NCI-H1048 (cell line): Measurements from ENCODE around the gene FLT1.

Experiments used
- DNase-seq: peaks from one replicate; lab custom pipeline; 2025; lab: John Stamatoyannopoulos, UW

Gene FLT1

DNA sequence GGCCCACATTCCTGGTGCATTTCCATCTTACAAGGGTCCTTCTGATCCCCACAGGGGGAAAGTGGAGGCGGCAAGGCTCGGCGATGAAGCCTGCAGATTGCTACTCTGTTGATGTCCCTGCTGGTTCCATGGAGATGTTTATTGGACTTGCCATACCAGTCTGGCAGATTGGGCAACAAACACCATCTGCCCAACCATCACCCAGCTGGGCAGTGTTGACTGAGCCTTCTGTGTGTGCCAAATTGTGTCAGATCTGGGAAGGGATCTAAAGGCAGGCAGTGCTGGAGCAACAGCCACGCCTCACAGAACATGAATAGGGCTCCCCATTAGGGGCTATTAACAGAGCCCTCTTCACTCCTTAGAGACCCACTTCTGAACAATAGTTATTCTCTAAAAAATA is 35.0 kb downstream of the FLT1 start:
- DNase-seq = no peak

GRCh38 chr13:28458608-28459007 is 36.3 kb downstream of the FLT1 start:
- DNase-seq = no peak

DNA sequence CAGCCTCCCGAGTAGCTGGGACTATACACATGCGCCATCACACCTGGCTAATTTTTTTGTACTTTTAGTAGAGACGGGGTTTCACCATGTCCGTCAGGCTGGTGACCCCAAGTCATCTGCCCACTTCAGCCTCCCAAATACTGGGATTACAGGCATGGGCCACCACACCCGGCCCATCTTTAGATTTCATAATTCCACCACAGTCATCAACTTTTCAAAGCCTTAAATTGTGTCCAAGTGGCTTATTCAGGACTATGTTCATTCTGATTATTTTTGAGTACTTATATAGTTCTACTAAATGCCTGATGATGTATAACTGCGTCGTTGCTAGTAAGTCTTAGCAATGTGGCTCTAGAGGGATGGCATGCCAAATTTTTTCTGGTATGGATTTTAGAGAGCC is 36.9 kb downstream of the FLT1 start:
- DNase-seq = no peak

GRCh38 chr13:28457521-28457920 is 37.4 kb downstream of the FLT1 start:
- DNase-seq = no peak

DNA sequence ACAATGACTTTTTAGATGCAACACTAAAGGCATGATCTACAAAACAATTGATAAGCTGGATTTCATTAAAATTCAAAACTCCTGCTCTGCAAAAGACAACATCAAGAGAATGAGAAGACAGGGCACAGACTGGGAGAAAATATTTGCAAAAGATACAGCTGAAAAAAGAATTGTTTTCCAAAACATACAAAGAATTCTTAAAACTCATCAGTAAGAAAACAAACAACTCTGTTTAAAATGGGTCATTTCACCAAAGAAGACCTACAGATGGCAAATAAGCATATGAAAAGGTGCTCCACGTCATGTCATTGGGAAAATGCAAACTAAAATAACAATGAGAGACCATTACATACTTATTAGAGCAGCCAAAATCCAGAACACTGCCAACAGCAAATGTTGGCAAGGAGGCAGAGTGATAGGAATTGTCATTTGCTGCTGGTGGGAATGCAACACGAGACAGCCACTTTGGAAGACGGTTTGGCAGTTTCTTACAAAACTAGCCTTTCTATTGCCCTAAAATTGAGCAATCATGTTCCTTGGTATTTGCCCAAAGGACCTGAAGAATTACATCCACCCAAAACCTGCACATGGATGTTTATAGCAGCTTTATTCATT is 39.2 kb downstream of the FLT1 start:
- DNase-seq = no peak

DNA sequence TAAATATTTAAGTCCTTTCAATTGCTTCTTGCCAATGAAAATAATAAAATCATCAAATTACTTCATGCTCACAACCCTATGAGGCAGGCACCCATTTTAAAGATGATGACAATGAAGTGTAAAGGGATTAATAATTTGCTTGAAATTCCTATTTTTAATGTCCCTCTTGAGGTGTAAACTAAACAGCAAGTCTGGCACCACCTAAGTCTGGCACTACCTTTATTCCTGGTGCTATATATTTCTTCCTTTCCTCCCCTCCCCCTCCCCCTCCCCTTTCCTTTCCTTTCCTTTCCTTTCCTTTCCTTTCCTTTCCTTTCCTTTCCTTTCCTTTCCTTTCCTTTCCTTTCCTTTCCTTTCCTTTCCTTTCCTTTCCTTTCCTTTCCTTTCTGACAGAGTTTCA is 42.2 kb downstream of the FLT1 start:
- DNase-seq = no peak

DNA sequence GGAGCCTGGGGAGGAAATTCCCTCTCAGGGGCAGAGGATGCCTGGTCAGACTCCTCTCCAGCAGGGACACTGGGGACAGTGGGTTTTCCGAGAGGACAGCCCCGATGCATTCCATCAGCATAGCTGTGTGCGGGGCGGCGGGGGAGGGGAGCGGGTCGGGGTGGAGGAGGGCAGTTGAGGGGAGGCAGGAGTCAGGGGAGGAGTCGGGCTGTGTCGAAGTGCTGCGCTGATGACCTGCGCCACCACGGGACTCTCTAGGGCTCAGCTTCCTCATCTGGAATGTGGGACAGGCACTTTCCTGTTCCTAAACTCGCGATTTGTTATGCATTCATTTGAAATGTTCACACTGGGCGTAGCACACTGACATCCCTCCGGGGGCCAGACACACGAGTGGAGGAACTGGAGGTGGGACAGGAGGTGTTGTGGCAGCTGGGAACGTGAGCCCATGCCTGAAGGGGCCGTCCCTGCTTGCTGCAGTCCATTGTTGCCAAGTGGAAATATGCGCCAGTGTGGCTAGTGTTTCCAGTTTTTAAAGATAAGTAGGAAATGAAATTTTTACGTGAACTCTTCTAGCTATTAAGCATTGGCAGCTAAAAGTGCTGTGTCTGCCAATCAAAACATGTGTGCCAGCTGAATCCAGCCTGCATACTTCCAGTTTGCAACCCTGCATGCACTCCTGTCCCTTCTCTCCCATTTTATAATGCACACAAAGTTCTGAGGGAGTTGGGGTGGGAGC is 43.3 kb downstream of the FLT1 start:
- DNase-seq = no peak

- no peak for DNase-seq
Observed at GRCh38 chr13:28449826-28450773, 44.8 kb downstream of the FLT1 start.

DNA sequence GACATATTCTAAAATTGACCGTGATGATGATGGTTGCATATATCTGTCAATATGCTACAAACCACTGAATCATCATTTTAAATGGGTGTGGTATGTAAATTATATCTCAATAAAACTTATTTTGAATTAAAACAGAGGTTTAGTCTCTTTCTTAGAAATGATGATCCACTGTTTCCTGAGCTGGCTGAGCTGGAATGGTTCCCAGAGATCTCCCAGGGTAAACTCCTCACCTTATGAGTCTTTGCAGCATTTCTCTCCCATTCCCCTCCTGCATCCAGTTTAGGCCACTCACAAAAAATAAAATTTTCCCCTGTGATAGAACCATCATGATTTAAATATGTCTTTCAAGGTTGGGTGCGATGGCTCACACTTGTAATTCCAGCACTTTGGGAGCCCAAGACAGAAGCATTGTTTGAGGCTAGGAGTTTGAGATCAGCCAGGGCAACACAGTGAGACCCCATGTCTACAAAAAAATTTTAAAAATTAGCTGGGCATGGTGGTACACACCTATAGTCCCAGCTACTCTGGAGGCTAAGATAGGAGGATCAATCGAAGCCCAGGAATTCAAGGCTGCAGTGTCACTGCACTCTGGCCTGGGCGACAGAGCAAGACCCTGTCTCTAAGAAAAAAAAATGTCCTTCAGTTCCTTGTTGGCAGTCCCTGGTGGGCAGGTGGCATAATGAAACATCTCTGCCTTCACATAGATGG is 46.1 kb downstream of the FLT1 start:
- no peak for DNase-seq

GRCh38 chr13:28447989-28448388 is 46.9 kb downstream of the FLT1 start:
- no peak for DNase-seq

DNA sequence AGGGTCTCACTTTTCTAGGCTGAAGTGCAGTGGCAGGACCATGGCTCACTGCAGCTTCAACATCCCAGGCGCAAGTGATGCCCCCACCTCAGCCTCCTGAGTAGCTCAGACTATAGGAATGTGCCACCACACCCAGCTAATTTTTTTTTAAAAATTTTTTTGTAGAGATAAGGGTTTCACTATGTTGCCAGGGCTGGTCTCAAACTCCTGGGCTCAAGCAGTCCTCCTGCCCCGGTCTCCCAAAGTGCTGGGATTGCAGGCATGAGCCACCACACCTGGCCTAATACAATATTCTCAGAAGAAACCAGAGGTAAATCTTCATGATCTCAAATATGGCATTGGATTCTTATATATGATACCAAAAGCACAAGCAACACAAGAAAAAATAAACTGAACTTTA is 47.7 kb downstream of the FLT1 start:
- no peak for DNase-seq

- DNase-seq = no peak
Observed at GRCh38 chr13:28442839-28443238, 52.1 kb downstream of the FLT1 start.

DNA sequence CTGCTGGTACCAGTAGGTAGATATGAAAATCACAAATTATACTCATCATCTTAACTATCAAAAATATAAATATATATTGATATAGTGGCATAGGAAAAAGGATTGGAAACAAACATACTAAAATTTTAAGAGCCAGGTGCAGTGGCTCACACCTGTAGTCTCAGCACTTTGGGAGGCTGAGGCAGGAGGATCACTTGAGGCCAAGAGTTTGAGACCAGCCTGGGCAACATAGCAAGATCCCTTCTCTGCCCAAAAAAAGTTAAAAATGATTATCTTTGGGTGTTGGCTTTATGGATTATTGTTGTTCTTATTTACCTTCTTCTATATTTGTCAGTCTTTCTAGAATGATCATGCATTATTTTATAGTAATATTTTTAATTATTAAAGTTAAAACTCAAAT is 53.4 kb downstream of the FLT1 start:
- no peak for DNase-seq

GRCh38 chr13:28440774-28441504 is 54.0 kb downstream of the FLT1 start:
- no peak for DNase-seq

GRCh38 chr13:28438598-28439334 is 56.2 kb downstream of the FLT1 start:
- no peak for DNase-seq

- no peak for DNase-seq
Observed at GRCh38 chr13:28438067-28438466, 56.9 kb downstream of the FLT1 start.

- no peak for DNase-seq
Observed at GRCh38 chr13:28435917-28436316, 59.0 kb downstream of the FLT1 start.

DNA sequence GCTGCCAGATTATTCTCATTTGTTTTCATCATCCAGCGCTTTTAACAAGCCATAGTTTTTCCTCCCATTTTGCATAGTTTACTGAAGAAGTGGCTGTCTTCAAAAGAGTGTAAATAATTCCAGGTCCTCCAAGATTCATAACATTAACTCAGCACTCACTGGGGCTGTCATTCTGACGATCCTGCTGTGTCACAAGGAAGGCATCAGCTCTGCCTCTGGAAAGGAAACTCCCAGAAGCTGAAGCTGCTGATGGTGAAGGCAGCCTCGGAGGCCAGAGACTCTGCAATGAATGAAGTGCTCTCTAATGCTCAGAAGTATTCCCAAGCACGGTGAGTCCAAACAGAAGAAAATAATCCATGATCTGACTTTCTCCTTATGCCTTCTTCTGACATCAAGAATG is 60.0 kb downstream of the FLT1 start:
- DNase-seq = no peak

DNA sequence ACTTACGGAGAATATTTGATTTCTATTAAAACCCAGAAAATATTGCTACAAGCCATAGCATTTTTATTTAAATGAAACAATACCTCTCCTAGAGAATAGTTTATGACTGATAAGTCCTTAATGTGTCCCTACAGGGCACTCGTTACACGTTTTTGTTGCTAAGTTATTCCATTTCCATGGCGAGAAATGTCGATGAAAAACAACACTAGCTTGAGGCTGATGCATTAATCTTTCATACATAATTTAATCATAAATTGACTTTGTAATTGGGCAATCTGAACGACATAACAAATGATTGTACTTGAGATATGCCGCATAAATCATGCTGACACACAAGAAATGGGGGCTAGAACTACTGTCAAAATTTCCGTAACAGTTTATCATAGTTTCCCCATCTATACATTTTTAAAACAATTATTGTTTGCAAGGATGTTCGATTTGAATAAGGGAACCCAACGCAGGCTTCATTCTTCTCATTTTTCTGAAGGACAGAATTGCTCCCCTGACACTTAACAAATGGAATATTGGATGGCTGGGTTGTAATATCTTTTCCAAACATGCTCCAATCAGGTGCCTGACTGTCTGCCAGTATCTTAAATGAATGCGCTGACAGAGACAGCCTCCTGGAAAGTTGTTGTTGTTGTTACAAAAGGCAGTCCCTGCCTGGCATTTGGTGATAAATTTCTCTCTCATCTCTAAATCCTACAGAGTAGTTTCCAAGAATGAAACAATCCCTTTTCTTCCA is 61.9 kb downstream of the FLT1 start:
- DNase-seq = no peak

DNA sequence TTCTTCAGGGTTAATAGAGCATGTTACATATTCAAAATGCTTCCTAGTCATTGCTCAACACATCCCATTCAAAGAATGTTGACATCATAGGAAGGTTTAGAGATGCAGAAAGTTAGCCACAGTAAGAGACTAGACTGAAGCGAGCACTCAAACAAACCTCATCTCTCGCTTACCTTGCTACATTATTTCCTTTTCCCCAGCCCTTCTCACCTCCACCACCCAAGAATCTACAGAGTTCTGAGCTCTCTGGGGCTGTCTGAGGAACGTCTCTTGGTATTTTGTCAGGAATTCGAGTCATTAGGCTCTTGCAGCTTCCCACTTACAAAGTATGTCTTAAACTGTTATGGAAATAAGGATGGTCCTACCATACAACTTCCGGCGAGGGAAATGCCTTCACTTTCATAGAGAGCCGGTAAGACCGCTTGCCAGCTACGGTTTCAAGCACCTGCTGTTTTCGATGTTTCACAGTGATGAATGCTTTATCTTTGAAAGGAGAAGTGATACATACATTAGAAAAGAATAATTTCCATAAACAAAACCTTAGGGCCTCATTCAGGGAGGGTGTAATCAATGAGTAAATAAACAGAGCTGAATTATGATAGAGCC is 65.1 kb downstream of the FLT1 start:
- peak; percentile 14 for DNase-seq
